WERI-Rb-1 (cell line): ENCODE data around the gene PSMD14.
A peak's percentile ranks its signal among the peaks of the same experiment; 100 is the strongest.
"Not testable (repeated sequence)": the region's sequence is repeated elsewhere in the genome, so short reads cannot be mapped to it uniquely, and the experiment has no call there.

ENCODE experiments used
- DNase-seq: peaks from one replicate; pipeline ENCODE4 v3.0.0-alpha.2; 2020
- H3K27ac ChIP-seq: fragments of 250-450 bp; sonication (Bioruptor Pico); 2 replicates; pipeline ENCODE4 v1.5.1; 2020; ENCODE audit warnings: mild to moderate bottlenecking, moderate library complexity
- H3K27me3 ChIP-seq: fragments of 250-450 bp; sonication (Bioruptor Pico); 2 replicates; pipeline ENCODE4 v1.5.1; 2021; ENCODE audit warnings: mild to moderate bottlenecking, low read depth, moderate library complexity; ENCODE audit not compliant: insufficient read depth, severe bottlenecking
- H3K36me3 ChIP-seq: fragments of 250-450 bp; sonication (Bioruptor Pico); 2 replicates; pipeline ENCODE4 v1.5.1; 2020; ENCODE audit warnings: mild to moderate bottlenecking, moderate library complexity
- H3K4me3 ChIP-seq: 2 replicates; pipeline ENCODE4 v1.5.1; 2011; ENCODE audit warnings: low read depth, mild to moderate bottlenecking, control low read depth, low read length
- H3K9me3 ChIP-seq: fragments of 250-450 bp; sonication (Bioruptor Pico); 2 replicates; pipeline ENCODE4 v1.5.1; 2021; ENCODE audit warnings: mild to moderate bottlenecking, moderate library complexity; ENCODE audit not compliant: severe bottlenecking
- CTCF ChIP-seq: IDR thresholded peaks from 2 replicates; pipeline ENCODE4 v1.5.1; 2011; ENCODE audit warnings: low read depth, mild to moderate bottlenecking, control low read depth, inconsistent platforms, low read length

Gene PSMD14

GRCh38 chr2:161308178-161308955 lies at the start of gene PSMD14:
Gene PSMD14, plus strand, starts transcription at chr2:161308425. Its CDS starts 10,401 bp downstream, at chr2:161318826.
- DNase-seq: peak; percentile 95
- TF ChIP-seq CTCF: no peak
- Histone ChIP-seq H3K36me3 (peaks cover 9% of the 10 kb centered on the region), H3K9me3 (no peaks in the 10 kb centered on the region), H3K27me3 (no peaks in the 10 kb centered on the region), H3K4me3 (peak within 1 kb of the TSS; percentile 70), H3K27ac (peak within 1 kb of the TSS; percentile 86)

GRCh38 chr2:161265874-161266273 lies 42.4 kb upstream of the PSMD14 start:
- no peaks in the 10 kb centered on the region for H3K9me3 ChIP-seq
- no peak overlapping the region for H3K27ac ChIP-seq
- DNase-seq: no peak
- no peak overlapping the region for H3K4me3 ChIP-seq
- H3K27me3 ChIP-seq: no peaks in the 10 kb centered on the region
- no peak for TF ChIP-seq CTCF
- H3K36me3 ChIP-seq: no peaks in the 10 kb centered on the region

- no peak for DNase-seq
These were observed 39.1 kb upstream of the PSMD14 start for GRCh38 chr2:161269111-161269510.

GRCh38 chr2:161273038-161273760 lies 35.0 kb upstream of the PSMD14 start:
- DNase-seq: no peak
- H3K9me3 ChIP-seq: no peaks in the 10 kb centered on the region
- H3K36me3 ChIP-seq: no peaks in the 10 kb centered on the region
- no peak overlapping the region for H3K27ac ChIP-seq
- H3K27me3 ChIP-seq: no peaks in the 10 kb centered on the region
- no peak overlapping the region for H3K4me3 ChIP-seq
- 0 out of 2 replicates have a peak, but pooled peaks have one; percentile 20 for TF ChIP-seq CTCF

More at GRCh38 chr2:161269111-161269510, 39.1 kb upstream of the PSMD14 start:
- Histone ChIP-seq H3K36me3 (no peaks in the 10 kb centered on the region), H3K27ac (no peak overlapping the region), H3K27me3 (no peaks in the 10 kb centered on the region), H3K4me3 (no peak overlapping the region), H3K9me3 (no peaks in the 10 kb centered on the region)
- no peak for TF ChIP-seq CTCF

GRCh38 chr2:161278564-161279229 lies 29.5 kb upstream of the PSMD14 start:
- DNase-seq: peak; percentile 15
- H3K36me3 ChIP-seq, H3K27me3 ChIP-seq, H3K9me3 ChIP-seq, H3K4me3 ChIP-seq, H3K27ac ChIP-seq: not testable (repeated sequence)

- not testable (repeated sequence) for H3K9me3 ChIP-seq, H3K4me3 ChIP-seq, DNase-seq, H3K36me3 ChIP-seq, H3K27me3 ChIP-seq, H3K27ac ChIP-seq
These were observed 28.9 kb upstream of the PSMD14 start for GRCh38 chr2:161279230-161279815.

GRCh38 chr2:161280906-161281323 lies 27.3 kb upstream of the PSMD14 start:
- peak; percentile 64 for DNase-seq

GRCh38 chr2:161281615-161282310 lies 26.5 kb upstream of the PSMD14 start:
- H3K4me3 ChIP-seq, DNase-seq, H3K36me3 ChIP-seq, H3K27ac ChIP-seq, H3K9me3 ChIP-seq, H3K27me3 ChIP-seq: not testable (repeated sequence)

More at GRCh38 chr2:161280906-161281323, 27.3 kb upstream of the PSMD14 start:
- not testable (repeated sequence) for H3K9me3 ChIP-seq, H3K27ac ChIP-seq, H3K4me3 ChIP-seq, H3K36me3 ChIP-seq, H3K27me3 ChIP-seq

- not testable (repeated sequence) for DNase-seq, H3K27ac ChIP-seq, H3K9me3 ChIP-seq
These were observed 25.9 kb upstream of the PSMD14 start for GRCh38 chr2:161282311-161282644.

More at GRCh38 chr2:161282311-161282644, 25.9 kb upstream of the PSMD14 start:
- not testable (repeated sequence) for H3K4me3 ChIP-seq, H3K36me3 ChIP-seq, H3K27me3 ChIP-seq
